Transverse colon (tissue), 4 donors: Measurements from ENCODE around the gene SLC22A23. TPM values are rescaled to one million over a fixed set of nuclear protein-coding genes. Genes with fewer than 3 reads are reported as not detected.
A peak's percentile ranks its signal among the peaks of the same experiment; 100 is the strongest.

Source experiments
- DNase-seq: peaks from one replicate; pipeline ENCODE4 v3.0.0-alpha.2; 2019
- H3K27ac ChIP-seq, 4 donors: fragments of 200-600 bp; sonication (generic); 2 replicates each; pipeline ENCODE4 v1.5.1; 2016 to 2018; ENCODE audit warnings: inconsistent platforms in 4 of 4
- H3K27me3 ChIP-seq: fragments of 200-600 bp; sonication (generic); 2 replicates; pipeline ENCODE4 v1.5.1; 2017; ENCODE audit warnings: inconsistent platforms
- H3K36me3 ChIP-seq, 4 donors: fragments of 200-600 bp; sonication (generic); 2 replicates each; pipeline ENCODE4 v1.5.1; 2017 to 2019; ENCODE audit warnings: inconsistent platforms in 4 of 4
- H3K4me1 ChIP-seq, 4 donors: fragments of 200-600 bp; sonication (generic); 2 replicates each; pipeline ENCODE4 v1.5.1; 2017 to 2020; ENCODE audit warnings: inconsistent platforms in 4 of 4
- H3K4me3 ChIP-seq, 4 donors: fragments of 200-600 bp; sonication (generic); 1 replicate in 1 of 4; 2 replicates in 3 of 4; pipeline versions ENCODE4 v1.5.1 to v1.6.1; 2017 to 2019; ENCODE audit warnings: inconsistent platforms in 4 of 4
- H3K9me3 ChIP-seq, 2 donors: fragments of 200-600 bp; sonication (generic); 2 replicates each; pipeline ENCODE4 v1.5.1; 2017 to 2019; ENCODE audit warnings: inconsistent platforms in 2 of 2
- CTCF ChIP-seq, 5 experiments: fragments of 200-600 bp in 3 of 5; fragments of 450-650 bp in 2 of 5; sonication (generic) in 3 of 5; IDR thresholded peaks; 1 replicate in 2 of 5; 2 replicates in 3 of 5; pipeline ENCODE4 v1.5.1; 2016 to 2017; ENCODE audit warnings: antibody characterized with exemption in 5 of 5, inconsistent platforms in 3 of 5, mild to moderate bottlenecking in 2 of 5, moderate library complexity in 1 of 5
- EP300 ChIP-seq: sonication (generic); formaldehyde crosslinking; IDR thresholded peaks from one replicate; pipeline ENCODE4 v1.6.1; 2017; ENCODE audit warnings: antibody characterized with exemption, low read depth
- POLR2A ChIP-seq: fragments of 450-650 bp; IDR thresholded peaks from one replicate; pipeline ENCODE4 v1.6.1; 2016; ENCODE audit warnings: antibody characterized with exemption, mild to moderate bottlenecking, moderate library complexity
- POLR2AphosphoS5 ChIP-seq, 3 donors: sonication (generic); formaldehyde crosslinking; IDR thresholded peaks; one replicate each; pipeline ENCODE4 v1.6.1; 2016; ENCODE audit warnings: antibody characterized with exemption in 3 of 3
- WGBS, 2 donors: methylation state at CpG; one replicate each; pipeline ENCODE4 v1.1.5; 2018; ENCODE audit warnings: low coverage in 1 of 2; 5-methylcytosine and 5-hydroxymethylcytosine counted together
- in situ Hi-C, 4 donors: fragments of 200-750 bp; cut with MboI; loops; one replicate each; pipeline versions ENCODE4 v1.15.0 to v1.15.1; 2017; ENCODE audit warnings: low sequenced_read_pairs in 3 of 4, low pct_ligation_motif_present in 1 of 4, low pct_unique_long_range_greater_than_20kb in 1 of 4
- intact Hi-C: fragments of 100-400 bp; cut with DNase I; formaldehyde crosslinking; loops from one replicate; pipeline ENCODE4 v1.15.1; 2023; ENCODE audit warnings: low total_unique reads
- total RNA-seq, 4 donors: library from RNA; depleted of rRNA; stranded (reverse); fragments of >200 nt; gene quantifications; one replicate each; pipeline ENCODE4 v1.1.0, GENCODE V29; 2016

SLC22A23 gene
- total RNA-seq, 4 donors from 2014 or later: 96.1 to 161 (median 117) TPM

- no peak for DNase-seq
- Histone ChIP-seq H3K4me3 (no peak overlapping the region), H3K27ac (no peak overlapping the region), H3K4me1 (peaks cover 7 to 38% (median 19%) of the 10 kb centered on the region in 4 donors), H3K36me3 (no peaks in the 10 kb centered on the region), H3K9me3 (no peaks in the 10 kb centered on the region), H3K27me3 (no peaks in the 10 kb centered on the region)
- intact Hi-C loops (no loop called here), in situ Hi-C loops (no loop called here)
- TF ChIP-seq EP300: no peak
- no peak for TF ChIP-seq CTCF (IDR thresholded peaks at IDR 0.05)
- no peak for TF ChIP-seq POLR2AphosphoS5 (IDR thresholded peaks at IDR 0.05)
- 74 to 97% methylated on average over 5 to 6 of the region's 6 CpGs for WGBS, 2 donors
Measured at GRCh38 chr6:3333263-3333662, 123.6 kb downstream of the SLC22A23 start.

DNA sequence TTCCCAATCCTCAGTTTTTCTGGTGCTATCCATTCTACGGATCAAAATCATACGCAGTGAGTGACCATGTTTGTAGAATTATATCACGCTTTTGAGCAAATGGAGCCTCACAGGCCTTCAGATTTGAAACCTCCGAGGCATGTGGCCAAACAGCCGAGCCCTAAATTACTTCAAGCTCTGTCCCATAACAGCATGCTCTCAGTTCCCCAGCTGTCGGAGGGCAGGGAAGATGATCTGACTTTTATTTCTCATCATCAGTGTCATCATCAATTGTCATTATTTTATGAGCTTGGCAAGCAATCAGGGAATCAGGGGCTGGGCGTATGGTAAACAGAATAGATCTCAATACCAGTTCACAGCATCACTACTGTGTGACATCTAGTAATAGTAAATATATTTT is 124.9 kb downstream of the SLC22A23 start:
- no peaks in the 10 kb centered on the region for H3K27me3 ChIP-seq
- intact Hi-C loops: no loop called here
- in situ Hi-C loops: no loop called here
- H3K4me3 ChIP-seq: no peak overlapping the region
- TF ChIP-seq POLR2A (no peak), EP300 (no peak)
- no peaks in the 10 kb centered on the region for H3K36me3 ChIP-seq
- WGBS, 2 donors: 64 to 79% methylated on average over 7 of the region's 7 CpGs
- peaks cover 0 to 25% (median 6%) of the 10 kb centered on the region in 4 donors for H3K4me1 ChIP-seq
- DNase-seq: no peak
- peak overlapping the region in 2 of 4 donors; percentile 27 to 38 for H3K27ac ChIP-seq
- H3K9me3 ChIP-seq: no peaks in the 10 kb centered on the region

- in situ Hi-C loops (no loop called here), intact Hi-C loops (no loop called here)
- no peak overlapping the region for H3K4me3 ChIP-seq
- H3K27me3 ChIP-seq: no peaks in the 10 kb centered on the region
- TF ChIP-seq EP300 (no peak), POLR2AphosphoS5 (IDR thresholded peaks at IDR 0.05) (no peak), POLR2A (no peak), CTCF (IDR thresholded peaks at IDR 0.05) (no peak)
- WGBS, 2 donors: 24 to 48% methylated on average over 2 of the region's 2 CpGs
- H3K36me3 ChIP-seq: no peaks in the 10 kb centered on the region
- H3K27ac ChIP-seq: peak overlapping the region in 3 of 4 donors; percentile 27 to 38 (median 31)
- no peak for DNase-seq
- peaks cover 0 to 24% (median 6%) of the 10 kb centered on the region in 4 donors for H3K4me1 ChIP-seq
- H3K9me3 ChIP-seq: no peaks in the 10 kb centered on the region
Measured at GRCh38 chr6:3331494-3331893, 125.4 kb downstream of the SLC22A23 start.

DNA sequence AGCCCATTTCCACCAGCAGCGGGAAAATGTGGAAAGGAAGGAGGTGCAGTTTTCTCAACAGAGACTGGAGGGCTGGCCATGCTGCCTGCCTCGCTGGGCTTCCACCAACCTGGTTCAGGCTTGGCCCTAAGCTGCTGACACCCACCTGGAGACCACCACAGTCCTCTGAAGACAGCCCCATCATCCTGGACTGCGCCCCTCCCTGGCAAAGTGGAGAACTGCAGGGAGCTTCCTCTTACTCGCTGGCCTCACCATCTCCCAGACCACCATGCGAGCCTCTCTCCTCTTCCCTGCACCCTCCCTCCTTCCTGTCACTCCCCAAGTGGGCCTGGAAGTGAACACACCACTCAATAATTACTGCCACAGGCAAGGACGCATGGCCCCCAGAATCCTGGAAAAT is 126.7 kb downstream of the SLC22A23 start:
- intact Hi-C loops (no loop called here), in situ Hi-C loops (no loop called here)
- Histone ChIP-seq H3K4me1 (peaks cover 3 to 22% (median 11%) of the 10 kb centered on the region in 4 donors), H3K27me3 (no peaks in the 10 kb centered on the region), H3K4me3 (no peak overlapping the region), H3K36me3 (no peaks in the 10 kb centered on the region), H3K27ac (peak overlapping the region in 1 of 4 donors; percentile 41), H3K9me3 (no peaks in the 10 kb centered on the region)
- TF ChIP-seq EP300 (no peak), POLR2AphosphoS5 (IDR thresholded peaks at IDR 0.05) (no peak), CTCF (IDR thresholded peaks at IDR 0.05) (no peak)
- WGBS, 2 donors: 60 to 86% methylated on average over 2 to 6 of the region's 6 CpGs
- DNase-seq: no peak
